Endodermal cell (in vitro differentiated cells): ENCODE data around the gene ASTN2. TPM values are rescaled to one million over a fixed set of nuclear protein-coding genes. Genes with fewer than 3 reads are reported as not detected.

Experiments
- DNase-seq: peaks from one replicate; pipeline ENCODE4 v3.0.0-alpha.2; 2017
- H3K27ac ChIP-seq: 2 replicates; pipeline ENCODE4 v1.5.1; 2013; ENCODE audit warnings: mild to moderate bottlenecking, low read depth, low read length, moderate library complexity
- H3K27me3 ChIP-seq: 2 replicates; pipeline ENCODE4 v1.6.1; 2013; ENCODE audit warnings: mild to moderate bottlenecking, low read length, moderate library complexity; ENCODE audit not compliant: insufficient read depth, control insufficient read depth, poor library complexity, severe bottlenecking
- H3K36me3 ChIP-seq: 2 replicates; pipeline ENCODE4 v1.7.0; 2013; ENCODE audit warnings: mild to moderate bottlenecking, low read length, moderate library complexity; ENCODE audit not compliant: control insufficient read depth, insufficient read depth
- H3K4me1 ChIP-seq: one replicate; pipeline ENCODE4 v1.7.0; 2013; ENCODE audit warnings: low read length; ENCODE audit not compliant: control insufficient read depth, insufficient read depth
- H3K4me3 ChIP-seq: 2 replicates; pipeline ENCODE4 v1.5.1; 2013; ENCODE audit warnings: mild to moderate bottlenecking, low read length, moderate library complexity
- H3K9ac ChIP-seq: 2 replicates; pipeline ENCODE4 v1.6.1; 2013; ENCODE audit warnings: mild to moderate bottlenecking, low read length, moderate library complexity; ENCODE audit not compliant: poor library complexity, severe bottlenecking; ENCODE audit errors: extremely low read depth
- H3K9me3 ChIP-seq: 2 replicates; pipeline ENCODE4 v1.6.1; 2013; ENCODE audit warnings: mild to moderate bottlenecking, low read length, moderate library complexity; ENCODE audit not compliant: control insufficient read depth
- H3K27ac Mint-ChIP-seq: 2 replicates; pipeline ENCODE4 v1.8.0; 2020; ENCODE audit warnings: mixed read lengths
- H3K27me3 Mint-ChIP-seq: 2 replicates; pipeline ENCODE4 v1.8.0; 2021; ENCODE audit warnings: mild to moderate bottlenecking, mixed read lengths; ENCODE audit not compliant: insufficient read depth
- H3K36me3 Mint-ChIP-seq: 2 replicates; pipeline ENCODE4 v1.8.0; 2020; ENCODE audit warnings: low read depth, mixed read lengths
- H3K4me1 Mint-ChIP-seq: 2 replicates; pipeline ENCODE4 v1.8.0; 2020; ENCODE audit warnings: mixed read lengths
- H3K4me3 Mint-ChIP-seq: 2 replicates; pipeline ENCODE4 v1.8.0; 2020; ENCODE audit warnings: mild to moderate bottlenecking, moderate library complexity, mixed read lengths
- H3K9me3 Mint-ChIP-seq: 2 replicates; pipeline ENCODE4 v1.8.0; 2020; ENCODE audit warnings: mild to moderate bottlenecking, mixed read lengths
- CTCF ChIP-seq: fragments of 200-600 bp; sonication (generic); conservative IDR thresholded peaks from 2 replicates; pipeline ENCODE4 v1.5.0; 2021; ENCODE audit warnings: antibody characterized with exemption, mild to moderate bottlenecking
- WGBS, 2 experiments: methylation state at CpG; one replicate each; pipeline versions ENCODE4 v1.1.5 to v1.1.7; 2013; ENCODE audit warnings: missing lambda C conversion rate in 2 of 2, mixed read lengths in 1 of 2; ENCODE audit not compliant: insufficient coverage in 1 of 2, insufficient read length in 1 of 2; 5-methylcytosine and 5-hydroxymethylcytosine counted together
- total RNA-seq, 2 donors: library from RNA; stranded (reverse); fragmentation: NEBNext Ultra II Directional in 1 of 2; extraction: Animal tissue kit (Norgen Biotek cat#: 25700) in 1 of 2; gene quantifications; 2 replicates in 1 of 2; 3 replicates in 1 of 2; pipeline ENCODE4 v1.2.1, GENCODE V29; 2021

Gene ASTN2
- total RNA-seq, 2 donors from 2014 or later, result 8.9 to 10.4 TPM

- no peaks in the 10 kb centered on the region for H3K4me1 ChIP-seq
- H3K27ac ChIP-seq, result no peak overlapping the region
- WGBS, 2 experiments, result 90 to 95% methylated on average over 4 of the region's 4 CpGs
- H3K36me3 ChIP-seq, result no peaks in the 10 kb centered on the region
- no peak overlapping the region for H3K27ac Mint-ChIP-seq
- H3K27me3 ChIP-seq, result peaks cover 4% of the 10 kb centered on the region
- TF ChIP-seq CTCF, result no peak
- H3K4me3 Mint-ChIP-seq, result no peak overlapping the region
- no peak for DNase-seq
- H3K36me3 Mint-ChIP-seq, result peaks cover 1% of the 10 kb centered on the region
- H3K4me3 ChIP-seq, result no peak overlapping the region
- no peaks in the 10 kb centered on the region for H3K9me3 ChIP-seq
- no peaks in the 10 kb centered on the region for H3K9me3 Mint-ChIP-seq
- H3K4me1 Mint-ChIP-seq, result peaks cover 4% of the 10 kb centered on the region
- H3K9ac ChIP-seq, result no peak overlapping the region
- H3K27me3 Mint-ChIP-seq, result peaks cover 37% of the 10 kb centered on the region
Measured at GRCh38 chr9:116434314-116434713, 980.5 kb downstream of the ASTN2 start.

GRCh38 chr9:116432051-116432450, 982.8 kb downstream of the ASTN2 start:
- no peak for TF ChIP-seq CTCF
- no peak overlapping the region for H3K4me3 Mint-ChIP-seq
- no peak overlapping the region for H3K27ac Mint-ChIP-seq
- Histone ChIP-seq H3K27me3 (peaks cover 4% of the 10 kb centered on the region), H3K4me1 (no peaks in the 10 kb centered on the region), H3K9me3 (no peaks in the 10 kb centered on the region), H3K9ac (no peak overlapping the region), H3K4me3 (no peak overlapping the region), H3K27ac (no peak overlapping the region), H3K36me3 (no peaks in the 10 kb centered on the region)
- peaks cover 27% of the 10 kb centered on the region for H3K27me3 Mint-ChIP-seq
- H3K36me3 Mint-ChIP-seq, result no peaks in the 10 kb centered on the region
- no peak for DNase-seq
- peaks cover 4% of the 10 kb centered on the region for H3K4me1 Mint-ChIP-seq
- H3K9me3 Mint-ChIP-seq, result no peaks in the 10 kb centered on the region
- 89% methylated on average over 1 of the region's 1 CpG; no CpG with 5 or more reads in 1 of the 2 experiments for WGBS, 2 experiments

GRCh38 chr9:116430849-116431248, 984.0 kb downstream of the ASTN2 start:
- no peaks in the 10 kb centered on the region for H3K4me1 ChIP-seq
- H3K27me3 ChIP-seq, result no peaks in the 10 kb centered on the region
- H3K4me1 Mint-ChIP-seq, result peaks cover 4% of the 10 kb centered on the region
- no peaks in the 10 kb centered on the region for H3K9me3 Mint-ChIP-seq
- no peaks in the 10 kb centered on the region for H3K36me3 Mint-ChIP-seq
- H3K27ac Mint-ChIP-seq, result no peak overlapping the region
- DNase-seq, result no peak
- no peak overlapping the region for H3K9ac ChIP-seq
- TF ChIP-seq CTCF, result no peak
- H3K36me3 ChIP-seq, result no peaks in the 10 kb centered on the region
- H3K4me3 Mint-ChIP-seq, result no peak overlapping the region
- H3K4me3 ChIP-seq, result no peak overlapping the region
- 94 to 97% methylated on average over 2 to 3 of the region's 3 CpGs for WGBS, 2 experiments
- H3K9me3 ChIP-seq, result no peaks in the 10 kb centered on the region
- H3K27me3 Mint-ChIP-seq, result peaks cover 21% of the 10 kb centered on the region
- H3K27ac ChIP-seq, result no peak overlapping the region
